Lung (tissue), 12 donors: ENCODE measurements around the gene CMPK1. TPM values are rescaled to one million over a fixed set of nuclear protein-coding genes. Genes with fewer than 3 reads are reported as not detected.
A peak's percentile ranks its signal among the peaks of the same experiment; 100 is the strongest.

Experiments
- ATAC-seq: fragments of 200-7000 bp; cut with Tn5 transposase; one replicate; pipeline ENCODE4 v1.9.1; 2020; ENCODE audit warnings: moderate number of reproducible peaks; ENCODE audit not compliant: insufficient read depth, low FRiP score
- DNase-seq, 3 donors: peaks; one replicate each; pipeline ENCODE4 v3.0.0-alpha.2; 2013 to 2017
- H3K27ac ChIP-seq, 2 donors: one replicate each; pipeline ENCODE4 v1.5.1; 2013; ENCODE audit warnings: mild to moderate bottlenecking in 2 of 2, moderate library complexity in 2 of 2, control low read depth in 1 of 2, inconsistent platforms in 1 of 2, low read depth in 1 of 2, low read length in 1 of 2
- H3K27me3 ChIP-seq, 3 donors: one replicate each; pipeline ENCODE4 v1.5.1; 2013; ENCODE audit warnings: low read length in 2 of 3; ENCODE audit not compliant: control insufficient read depth in 3 of 3, insufficient read depth in 3 of 3
- H3K36me3 ChIP-seq, 4 donors: one replicate each; pipeline ENCODE4 v1.5.1; 2013; ENCODE audit warnings: low read length in 4 of 4, mild to moderate bottlenecking in 1 of 4, moderate library complexity in 1 of 4; ENCODE audit not compliant: control insufficient read depth in 4 of 4, insufficient read depth in 4 of 4
- H3K4me1 ChIP-seq, 5 donors: one replicate each; pipeline ENCODE4 v1.5.1; 2013; ENCODE audit warnings: low read length in 5 of 5, mild to moderate bottlenecking in 2 of 5, moderate library complexity in 1 of 5; ENCODE audit not compliant: control insufficient read depth in 5 of 5, insufficient read depth in 5 of 5
- H3K4me3 ChIP-seq: one replicate; pipeline ENCODE4 v1.5.1; 2013; ENCODE audit warnings: mild to moderate bottlenecking, control low read depth, moderate library complexity
- H3K9ac ChIP-seq, 2 donors: one replicate each; pipeline ENCODE4 v1.5.1; 2013; ENCODE audit warnings: low read length in 2 of 2, control low read depth in 1 of 2; ENCODE audit not compliant: insufficient read depth in 1 of 2
- H3K9me3 ChIP-seq, 4 donors: one replicate each; pipeline ENCODE4 v1.5.1; 2013; ENCODE audit warnings: low read length in 3 of 4, mild to moderate bottlenecking in 1 of 4, moderate library complexity in 1 of 4; ENCODE audit not compliant: control insufficient read depth in 4 of 4, insufficient read depth in 3 of 4
- CTCF ChIP-seq: IDR thresholded peaks from 2 replicates; pipeline ENCODE4 v1.5.1; 2012; ENCODE audit warnings: mild to moderate bottlenecking; ENCODE audit errors: control extremely low read depth, extremely low read depth
- WGBS, 2 donors: extraction: QIAGEN DNeasy Blood & Tissue Kit; methylation state at CpG; one replicate each; pipeline ENCODE4 v1.1.7; 2013; 5-methylcytosine and 5-hydroxymethylcytosine counted together
- polyA plus RNA-seq, 2 donors: library from polyadenylated mRNA; stranded (reverse); fragments of 200-250 nt; gene quantifications; one replicate each; pipeline ENCODE4 v1.2.1, GENCODE V29; 2013
- total RNA-seq, 2 donors: library from RNA; depleted of rRNA in 1 of 2; stranded (reverse); fragments of >200 nt in 1 of 2; gene quantifications; one replicate each; pipeline ENCODE4 v1.2.1, GENCODE V29; 2014 to 2021
- donor health status: control.
- donor health status: control.
- donor health status: Bipolar disorder and iron deficiency.
- donor health status: healthy.
- donor health status: DM: yes; HTN: yes; CAD: no.

Gene CMPK1
- total and polyA plus RNA-seq, 4 donors: 63.9 to 106 (median 85.3) TPM

- Histone ChIP-seq H3K4me3 (no peak overlapping the region), H3K9me3 (no peaks in the 10 kb centered on the region), H3K36me3 (peaks cover 0 to 3% (median 0%) of the 10 kb centered on the region in 4 donors), H3K9ac (no peak overlapping the region), H3K27ac (no peak overlapping the region), H3K27me3 (no peaks in the 10 kb centered on the region), H3K4me1 (peaks cover 0 to 18% (median 6%) of the 10 kb centered on the region in 5 donors)
- WGBS, 2 donors: 89 to 90% methylated on average over 1 of the region's 1 CpG
- no peak for TF ChIP-seq CTCF
- ATAC-seq (no peak), DNase-seq (no peak)
Observed at GRCh38 chr1:47330212-47330611, 3.4 kb upstream of the CMPK1 start.

GRCh38 chr1:47331875-47332274 lies 1.7 kb upstream of the CMPK1 start:
- TF ChIP-seq CTCF: no peak
- Histone ChIP-seq H3K4me3 (no peak overlapping the region), H3K9me3 (no peaks in the 10 kb centered on the region), H3K27me3 (no peaks in the 10 kb centered on the region), H3K27ac (no peak overlapping the region), H3K9ac (no peak overlapping the region), H3K4me1 (peaks cover 0 to 21% (median 6%) of the 10 kb centered on the region in 5 donors), H3K36me3 (peaks cover 0 to 3% (median 0%) of the 10 kb centered on the region in 4 donors)
- no peak for DNase-seq
- ATAC-seq: no peak
- 83 to 87% methylated on average over 2 of the region's 2 CpGs for WGBS, 2 donors

GRCh38 chr1:47332779-47333577 lies 612 bp upstream of the CMPK1 start:
- Histone ChIP-seq H3K27me3 (no peaks in the 10 kb centered on the region), H3K36me3 (peaks cover 0 to 3% (median 0%) of the 10 kb centered on the region in 4 donors), H3K9me3 (no peaks in the 10 kb centered on the region), H3K9ac (peak overlapping the region; percentile 47 to 99), H3K4me1 (peaks cover 0 to 21% (median 6%) of the 10 kb centered on the region in 5 donors), H3K27ac (peak overlapping the region; percentile 99 to 100), H3K4me3 (peak overlapping the region; percentile 84)
- no peak for TF ChIP-seq CTCF
- ATAC-seq (no peak), DNase-seq (no peak)
- WGBS, 2 donors: 39 to 50% methylated on average over 19 of the region's 19 CpGs
